SK-N-MC (cell line): ENCODE data around the gene SPINK7.
"Not testable (repeated sequence)": the region's sequence is repeated elsewhere in the genome, so short reads cannot be mapped to it uniquely, and the experiment has no call there.

Source experiments
- DNase-seq: peaks from one replicate; pipeline ENCODE4 v3.0.0-alpha.2; 2011; ENCODE audit warnings: low read depth, low spot score
- H3K27ac ChIP-seq: fragments of 200-600 bp; sonication (generic); 2 replicates; pipeline ENCODE4 v1.5.1; 2016; ENCODE audit warnings: mixed run types
- H3K36me3 ChIP-seq: fragments of 200-600 bp; sonication (generic); 2 replicates; pipeline ENCODE4 v1.6.1; 2017; ENCODE audit warnings: antibody characterized with exemption, low read length, mixed read lengths; ENCODE audit not compliant: insufficient read depth
- H3K4me3 ChIP-seq: fragments of 200-600 bp; sonication (generic); 2 replicates; pipeline ENCODE4 v1.5.1; 2016
- H3K9ac ChIP-seq: fragments of 200-600 bp; sonication (generic); 2 replicates; pipeline ENCODE4 v1.8.0; 2017; ENCODE audit warnings: mixed run types, mixed read lengths; ENCODE audit not compliant: insufficient read length
- H3K9me3 ChIP-seq: fragments of 200-600 bp; sonication (generic); 2 replicates; pipeline ENCODE4 v1.6.1; 2017; ENCODE audit warnings: low read depth, mild to moderate bottlenecking, antibody characterized with exemption, low read length, moderate library complexity, mixed read lengths
- EZH2 ChIP-seq: fragments of 200-600 bp; sonication (generic); IDR thresholded peaks from one replicate; pipeline ENCODE4 v1.6.1; 2017; ENCODE audit warnings: antibody characterized with exemption
- FOXP2 ChIP-seq: optimal IDR thresholded peaks from 2 replicates; pipeline ENCODE3; 2011; ENCODE audit warnings: mild to moderate bottlenecking, moderate library complexity; ENCODE audit not compliant: insufficient read depth; ENCODE audit errors: extremely low read length, control extremely low read depth
- POLR2AphosphoS5 ChIP-seq: IDR thresholded peaks from 2 replicates; pipeline ENCODE4 v1.6.1; 2012; ENCODE audit warnings: mild to moderate bottlenecking, low read depth, low read length, borderline replicate concordance

The SPINK7 gene

GRCh38 chr5:148312153-148312552, at the start of gene SPINK7:
Gene SPINK7 (plus strand): TSS chr5:148312423. CDS start chr5:148312484, 61 bp downstream.
- H3K27ac ChIP-seq = no peak within 1 kb of the TSS

GRCh38 chr5:148267962-148268361, 44.3 kb upstream of the SPINK7 start:
- Histone ChIP-seq H3K27ac (no peak overlapping the region), H3K4me3 (no peak overlapping the region), H3K9me3 (no peaks in the 10 kb centered on the region), H3K36me3 (no peaks in the 10 kb centered on the region), H3K9ac (no peak overlapping the region)
- DNase-seq = no peak
- no peak for TF ChIP-seq FOXP2
- TF ChIP-seq EZH2 = no peak
- TF ChIP-seq POLR2AphosphoS5 = no peak

More at GRCh38 chr5:148312153-148312552, at the start of gene SPINK7:
- Histone ChIP-seq H3K4me3 (no peak within 1 kb of the TSS), H3K9ac (no peak within 1 kb of the TSS), H3K9me3 (no peaks in the 10 kb centered on the region), H3K36me3 (no peaks in the 10 kb centered on the region)
- TF ChIP-seq EZH2 = no peak
- TF ChIP-seq POLR2AphosphoS5 = no peak
- TF ChIP-seq FOXP2 = no peak
- DNase-seq = no peak

GRCh38 chr5:148268566-148268965, 43.7 kb upstream of the SPINK7 start, which contains the start of gene SPINK13:
Gene SPINK13 (plus strand): TSS chr5:148268794. CDS start chr5:148270073, 1,279 bp downstream.
- TF ChIP-seq POLR2AphosphoS5 = no peak
- TF ChIP-seq FOXP2 = no peak
- no peak for TF ChIP-seq EZH2

GRCh38 chr5:148275129-148275528, 37.1 kb upstream of the SPINK7 start:
- not testable (repeated sequence) for DNase-seq, H3K27ac ChIP-seq, H3K4me3 ChIP-seq, H3K9me3 ChIP-seq, H3K9ac ChIP-seq, H3K36me3 ChIP-seq

More at GRCh38 chr5:148268566-148268965, 43.7 kb upstream of the SPINK7 start, which contains the start of gene SPINK13:
- no peak for DNase-seq
- H3K9me3 ChIP-seq = no peaks in the 10 kb centered on the region
- no peak within 1 kb of the TSS for H3K27ac ChIP-seq
- H3K9ac ChIP-seq = no peak within 1 kb of the TSS
- no peaks in the 10 kb centered on the region for H3K36me3 ChIP-seq
- no peak within 1 kb of the TSS for H3K4me3 ChIP-seq

- H3K36me3 ChIP-seq, DNase-seq, H3K4me3 ChIP-seq, H3K9me3 ChIP-seq, H3K9ac ChIP-seq, H3K27ac ChIP-seq: not testable (repeated sequence)
Measured at GRCh38 chr5:148280893-148281292, 31.3 kb upstream of the SPINK7 start.

- not testable (repeated sequence) for DNase-seq, H3K27ac ChIP-seq, H3K9me3 ChIP-seq, H3K4me3 ChIP-seq, H3K36me3 ChIP-seq, H3K9ac ChIP-seq
Measured at GRCh38 chr5:148281336-148281735, 30.9 kb upstream of the SPINK7 start.

GRCh38 chr5:148290271-148291195, 21.7 kb upstream of the SPINK7 start:
- H3K9me3 ChIP-seq = no peaks in the 10 kb centered on the region
- DNase-seq = no peak

GRCh38 chr5:148297731-148298130, 14.5 kb upstream of the SPINK7 start:
- H3K27ac ChIP-seq = no peak overlapping the region
- H3K4me3 ChIP-seq = no peak overlapping the region
- TF ChIP-seq POLR2AphosphoS5 (no peak), FOXP2 (no peak), EZH2 (no peak)
- peak; percentile 30 for DNase-seq
- H3K36me3 ChIP-seq = no peaks in the 10 kb centered on the region
- no peaks in the 10 kb centered on the region for H3K9me3 ChIP-seq
- H3K9ac ChIP-seq = no peak overlapping the region

More at GRCh38 chr5:148290271-148291195, 21.7 kb upstream of the SPINK7 start:
- Histone ChIP-seq H3K4me3 (no peak overlapping the region), H3K9ac (no peak overlapping the region), H3K27ac (no peak overlapping the region), H3K36me3 (no peaks in the 10 kb centered on the region)
- no peak for TF ChIP-seq POLR2AphosphoS5
- no peak for TF ChIP-seq EZH2
- no peak for TF ChIP-seq FOXP2

GRCh38 chr5:148306446-148306845, 5.8 kb upstream of the SPINK7 start:
- Histone ChIP-seq H3K4me3 (no peak overlapping the region), H3K9me3 (no peaks in the 10 kb centered on the region), H3K36me3 (no peaks in the 10 kb centered on the region), H3K27ac (no peak overlapping the region), H3K9ac (no peak overlapping the region)
- DNase-seq = no peak
- TF ChIP-seq FOXP2 (no peak), POLR2AphosphoS5 (no peak), EZH2 (no peak)
